Esophagus squamous epithelium (tissue), 4 donors: ENCODE data around the gene BPIFA3.

Experiments used
- CTCF ChIP-seq, 6 experiments: fragments of 450-650 bp in 4 of 6; fragments of 200-600 bp in 2 of 6; sonication (generic) in 2 of 6; IDR thresholded peaks; one replicate each; pipeline ENCODE4 v1.5.1; 2016 to 2019; ENCODE audit warnings: antibody characterized with exemption in 6 of 6, mild to moderate bottlenecking in 4 of 6, moderate library complexity in 4 of 6
- POLR2A ChIP-seq, 4 donors: fragments of 450-650 bp; IDR thresholded peaks; one replicate each; pipeline ENCODE4 v1.6.1; 2017; ENCODE audit warnings: antibody characterized with exemption in 4 of 4, mild to moderate bottlenecking in 4 of 4, moderate library complexity in 3 of 4

- no peak for TF ChIP-seq CTCF (IDR thresholded peaks at IDR 0.05)
- no peak for TF ChIP-seq POLR2A (IDR thresholded peaks at IDR 0.05)
These were observed 12.7 kb downstream of the BPIFA3 start for GRCh38 chr20:33229843-33230242.
